ENCODE measurements around the gene AKAP13. TPM values are rescaled to one million over a fixed set of nuclear protein-coding genes. Genes with fewer than 3 reads are reported as not detected.

The AKAP13 gene
- total and polyA plus RNA-seq, 2 of the 8 experiments (the other 6 are each of a cell fraction or from before 2014, with no cell fraction given), result 14.0 to 46.2 TPM

- TF ChIP-seq RAD21 (IDR thresholded peaks at IDR 0.05 in 1 of 2, conservative IDR thresholded peaks at IDR 0.05 in 1 of 2; ENCODE audit: low read depth in 2 of 2, low read length in 2 of 2) (no peak), BACH1 (IDR thresholded peaks at IDR 0.05; ENCODE audit: low read length) (no peak), BRCA1 (IDR thresholded peaks at IDR 0.05; ENCODE audit: low read depth, low read length) (no peak), EGR1 (IDR thresholded peaks at IDR 0.05; ENCODE audit: borderline replicate concordance, low read depth, low read length) (no peak)
Observed at GRCh38 chr15:85671156-85671555, 290.8 kb downstream of the AKAP13 start (continued).

Measured in H1 (cell line).